ENCODE measurements around the gene SHANK1.
"Not testable (repeated sequence)": the region's sequence is repeated elsewhere in the genome, so short reads cannot be mapped to it uniquely, and the experiment has no call there.

SHANK1 gene

DNA sequence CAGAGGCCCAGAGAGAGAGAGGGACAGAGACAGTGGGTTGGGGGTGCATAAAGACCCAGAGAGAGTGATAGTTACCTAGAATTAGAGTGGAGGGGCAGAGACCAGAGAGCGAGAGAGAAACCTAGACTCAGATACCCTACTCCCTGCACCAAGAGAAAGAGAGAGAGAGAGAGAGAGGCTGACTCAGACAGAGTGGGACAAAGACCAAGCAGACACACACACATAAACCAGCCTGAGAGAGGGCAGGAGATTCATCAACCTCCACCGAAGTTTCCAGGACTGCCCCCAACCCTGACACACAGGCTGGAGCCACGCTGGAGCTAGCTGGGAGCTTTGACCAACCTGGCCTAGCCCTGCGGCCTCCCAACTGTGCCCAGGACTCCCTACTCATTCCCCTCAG lies 92.8 kb downstream of the SHANK1 start:
- H3K4me3 ChIP-seq (ENCODE audit: control insufficient read depth, low read depth, low read length) = no peak overlapping the region
- no peak for DNase-seq (ENCODE audit: low read depth)
- TF ChIP-seq, protein P1, sequence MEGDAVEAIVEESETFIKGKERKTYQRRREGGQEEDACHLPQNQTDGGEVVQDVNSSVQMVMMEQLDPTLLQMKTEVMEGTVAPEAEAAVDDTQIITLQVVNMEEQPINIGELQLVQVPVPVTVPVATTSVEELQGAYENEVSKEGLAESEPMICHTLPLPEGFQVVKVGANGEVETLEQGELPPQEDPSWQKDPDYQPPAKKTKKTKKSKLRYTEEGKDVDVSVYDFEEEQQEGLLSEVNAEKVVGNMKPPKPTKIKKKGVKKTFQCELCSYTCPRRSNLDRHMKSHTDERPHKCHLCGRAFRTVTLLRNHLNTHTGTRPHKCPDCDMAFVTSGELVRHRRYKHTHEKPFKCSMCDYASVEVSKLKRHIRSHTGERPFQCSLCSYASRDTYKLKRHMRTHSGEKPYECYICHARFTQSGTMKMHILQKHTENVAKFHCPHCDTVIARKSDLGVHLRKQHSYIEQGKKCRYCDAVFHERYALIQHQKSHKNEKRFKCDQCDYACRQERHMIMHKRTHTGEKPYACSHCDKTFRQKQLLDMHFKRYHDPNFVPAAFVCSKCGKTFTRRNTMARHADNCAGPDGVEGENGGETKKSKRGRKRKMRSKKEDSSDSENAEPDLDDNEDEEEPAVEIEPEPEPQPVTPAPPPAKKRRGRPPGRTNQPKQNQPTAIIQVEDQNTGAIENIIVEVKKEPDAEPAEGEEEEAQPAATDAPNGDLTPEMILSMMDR (IDR thresholded peaks at IDR 0.05; ENCODE audit: control insufficient read depth, insufficient read depth, low read depth, low read length, missing control alignments) = no peak

DNA sequence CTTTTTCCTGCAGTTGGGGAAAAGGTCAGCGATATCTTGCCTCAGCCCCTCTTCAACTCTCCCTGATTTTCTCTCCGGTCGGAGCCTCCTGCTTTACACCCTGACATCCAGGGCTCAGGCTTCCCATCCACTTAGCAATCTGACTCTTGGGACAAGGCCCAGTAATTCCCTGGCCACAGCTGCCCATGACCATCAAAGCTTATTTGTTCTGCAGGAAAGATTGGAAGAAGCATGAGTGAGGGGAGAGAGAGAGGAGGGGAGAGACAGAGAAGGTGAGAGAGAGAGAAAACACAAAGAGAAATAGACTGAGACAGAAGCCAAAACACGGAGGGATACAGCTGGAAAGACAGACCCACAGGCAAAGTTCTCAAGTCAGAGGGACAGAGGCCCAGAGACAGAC lies 93.6 kb downstream of the SHANK1 start:
- H3K4me3 ChIP-seq (ENCODE audit: control insufficient read depth, low read depth, low read length) = no peak overlapping the region
- DNase-seq (ENCODE audit: low read depth) = no peak
- TF ChIP-seq, protein P1 (IDR thresholded peaks at IDR 0.05; ENCODE audit: control insufficient read depth, insufficient read depth, low read depth, low read length, missing control alignments) = no peak

DNA sequence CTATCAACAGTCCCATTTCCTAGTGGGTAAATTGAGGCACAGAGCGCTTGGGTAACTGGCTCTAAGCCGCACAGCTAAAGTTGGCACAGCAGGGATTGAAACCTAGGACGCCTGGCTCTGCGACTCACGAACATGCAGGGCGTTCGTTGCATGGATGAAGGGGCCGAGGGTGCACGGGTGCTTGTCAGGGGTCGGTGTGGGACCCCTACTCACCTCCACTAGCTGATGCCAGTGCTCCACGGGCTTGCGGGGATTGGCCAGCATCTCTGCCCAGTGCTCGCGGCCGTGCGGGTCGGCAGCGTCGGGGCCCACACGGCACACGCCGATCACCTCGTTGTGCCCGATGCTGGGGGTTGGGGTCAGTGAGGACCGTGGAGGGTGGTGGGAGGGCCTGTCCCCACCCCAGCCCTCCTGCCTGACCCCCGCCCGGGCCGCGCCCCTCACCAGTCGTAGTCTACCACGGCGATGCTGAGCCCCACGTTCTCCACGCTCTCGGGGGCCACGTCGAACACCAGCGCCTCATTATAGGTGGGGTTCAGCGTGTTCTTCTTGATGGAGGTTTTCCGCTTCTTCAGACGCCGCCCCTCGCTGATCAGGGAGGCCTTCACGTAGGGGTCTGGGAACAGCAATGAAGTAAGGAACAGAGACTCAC lies 94.5 kb downstream of the SHANK1 start:
- TF ChIP-seq, protein P1 (IDR thresholded peaks at IDR 0.05; ENCODE audit: control insufficient read depth, insufficient read depth, low read depth, low read length, missing control alignments) = no peak
- no peak for DNase-seq (ENCODE audit: low read depth)
- no peak overlapping the region for H3K4me3 ChIP-seq (ENCODE audit: control insufficient read depth, low read depth, low read length)

DNA sequence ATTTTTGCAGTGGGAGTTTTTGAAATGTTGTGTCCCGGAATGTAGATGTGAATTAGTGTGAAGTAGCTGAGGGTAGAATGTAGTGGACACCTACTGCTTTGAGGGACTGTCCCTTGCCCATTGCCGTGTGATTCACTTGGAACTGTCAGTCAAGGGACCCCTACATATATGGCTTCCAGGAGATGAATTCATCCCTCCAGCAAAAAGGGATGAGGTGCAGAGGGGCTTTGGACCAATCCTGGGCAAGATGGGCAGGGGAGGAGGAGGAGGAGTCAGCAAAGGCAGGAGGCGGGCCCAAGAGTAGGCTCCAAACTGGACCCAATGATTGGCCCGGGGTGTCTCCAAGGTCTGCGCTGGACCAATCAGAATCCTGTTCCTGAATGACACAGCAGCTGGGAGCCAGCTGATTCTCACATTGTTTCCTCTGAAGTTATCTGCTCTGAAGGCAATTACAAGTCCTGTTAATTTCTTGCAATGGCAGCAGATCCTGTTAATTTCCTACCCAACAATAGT lies 99.2 kb downstream of the SHANK1 start:
- DNase-seq (ENCODE audit: low read depth); H3K4me3 ChIP-seq (ENCODE audit: control insufficient read depth, low read depth, low read length): not testable (repeated sequence)

DNA sequence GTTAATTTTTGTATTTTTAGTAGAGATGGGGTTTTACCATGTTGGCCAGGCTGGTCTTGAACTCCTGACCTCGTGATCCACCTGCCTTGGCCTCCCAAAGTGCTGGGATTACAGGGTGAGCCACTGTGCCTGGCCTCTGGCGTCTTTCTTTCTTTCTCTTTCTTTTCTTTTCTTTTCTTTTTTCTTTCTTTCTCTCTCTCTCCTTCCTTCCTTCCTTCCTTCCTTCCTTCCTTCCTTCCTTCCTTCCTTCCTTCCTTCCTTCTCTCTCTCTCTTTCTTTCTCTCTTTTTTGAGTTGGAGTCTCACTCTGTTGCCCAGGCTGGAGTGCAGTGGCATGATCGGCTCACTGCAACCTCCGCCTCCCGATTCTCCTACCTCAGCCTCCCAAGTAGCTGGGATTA lies 100.4 kb downstream of the SHANK1 start:
- H3K4me3 ChIP-seq (ENCODE audit: control insufficient read depth, low read depth, low read length); DNase-seq (ENCODE audit: low read depth): not testable (repeated sequence)

DNA sequence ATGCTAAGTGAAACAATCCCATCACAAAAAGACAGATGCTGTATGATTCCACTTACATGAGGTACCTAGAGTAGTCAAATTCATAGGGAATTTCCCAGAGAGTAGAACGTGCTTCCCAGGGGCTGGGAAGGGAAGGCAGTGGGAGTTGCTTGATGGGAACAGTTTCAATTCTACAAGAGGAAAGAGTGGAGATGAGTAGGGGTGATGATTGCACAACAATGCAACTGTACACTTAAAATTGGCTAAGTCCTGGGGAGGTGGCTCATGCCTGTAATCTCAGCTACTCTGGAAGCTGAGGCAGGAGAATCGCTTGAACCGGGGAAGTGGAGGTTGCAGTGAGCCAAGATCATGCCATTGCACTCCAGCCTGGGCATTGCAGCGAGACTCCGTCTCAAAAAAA lies 101.2 kb downstream of the SHANK1 start:
- H3K4me3 ChIP-seq (ENCODE audit: control insufficient read depth, low read depth, low read length); DNase-seq (ENCODE audit: low read depth): not testable (repeated sequence)

DNA sequence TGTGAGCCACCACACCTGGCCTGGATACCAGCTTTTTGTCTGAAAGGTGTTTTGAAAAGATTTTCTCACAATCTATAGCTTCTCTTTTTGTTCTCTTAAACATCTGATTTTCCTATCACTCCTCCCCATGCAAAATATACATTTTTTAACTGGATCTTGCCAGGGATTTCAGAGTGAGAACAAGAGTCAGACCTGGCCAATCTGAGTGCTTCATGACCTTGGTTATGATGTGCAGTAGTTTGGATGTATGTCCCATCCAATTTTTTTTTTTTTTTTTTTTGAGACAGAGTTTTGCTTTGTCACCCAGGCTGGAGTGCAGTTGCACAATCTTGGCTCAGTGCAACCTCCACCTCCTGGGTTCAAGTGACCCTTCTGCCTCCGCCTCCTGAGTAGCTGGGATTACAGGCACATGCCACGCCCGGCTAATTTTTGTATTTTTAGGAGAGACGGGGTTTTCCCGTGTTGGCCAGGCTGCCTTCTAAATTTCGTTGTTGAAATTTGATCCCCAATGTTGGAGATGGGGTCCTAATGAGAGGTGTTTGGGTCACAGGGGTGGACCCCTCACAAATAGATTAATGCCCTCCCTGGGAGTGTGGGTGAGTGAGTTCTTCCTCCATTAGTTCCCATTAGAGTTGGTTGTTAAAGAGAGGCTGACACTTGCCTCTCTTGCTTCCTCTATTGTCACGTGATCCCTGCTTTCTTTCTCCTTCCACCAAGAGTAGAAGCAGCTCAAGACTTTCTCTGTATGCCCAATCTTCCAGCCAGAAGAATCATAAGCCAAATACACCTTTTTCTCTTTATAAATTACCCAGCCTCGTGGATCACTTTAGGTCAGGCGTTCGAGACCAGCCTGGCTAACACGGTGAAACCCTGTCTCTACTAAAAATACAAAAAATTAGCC lies 106.8 kb downstream of the SHANK1 start:
- H3K4me3 ChIP-seq (ENCODE audit: control insufficient read depth, low read depth, low read length); DNase-seq (ENCODE audit: low read depth): not testable (repeated sequence)

Data from AG09309 (cell line).